Heart right ventricle (tissue), 16 donors: ENCODE measurements around the gene FOXN3. TPM values are rescaled to one million over a fixed set of nuclear protein-coding genes. Genes with fewer than 3 reads are reported as not detected.

Experiments used
- ATAC-seq, 8 donors: fragments of 200-7000 bp; cut with Tn5 transposase; one replicate each; pipeline ENCODE4 v1.9.1; 2020; ENCODE audit warnings: mild to moderate bottlenecking in 8 of 8, moderate library complexity in 8 of 8, moderate number of reproducible peaks in 1 of 8
- DNase-seq, 2 donors: peaks; one replicate each; pipeline ENCODE4 v3.0.0-alpha.2; 2020
- H3K27ac ChIP-seq, 10 donors: fragments of 200-600 bp; sonication (generic) in 2 of 10; one replicate each; pipeline versions ENCODE4 v1.5.0 to v1.8.0; 2020 to 2022; ENCODE audit warnings: mild to moderate bottlenecking in 3 of 10
- H3K27me3 ChIP-seq, 7 donors: fragments of 200-600 bp; one replicate each; pipeline ENCODE4 v1.8.0; 2021 to 2022; ENCODE audit warnings: mild to moderate bottlenecking in 2 of 7
- H3K36me3 ChIP-seq, 9 donors: fragments of 200-600 bp; sonication (generic) in 1 of 9; one replicate each; pipeline versions ENCODE4 v1.5.0 to v1.8.0; 2020 to 2022; ENCODE audit warnings: mild to moderate bottlenecking in 2 of 9
- H3K4me1 ChIP-seq, 9 donors: fragments of 200-600 bp; sonication (generic) in 1 of 9; one replicate each; pipeline versions ENCODE4 v1.5.0 to v1.8.0; 2020 to 2022; ENCODE audit warnings: mild to moderate bottlenecking in 4 of 9
- H3K4me3 ChIP-seq, 10 donors: fragments of 200-600 bp; sonication (generic) in 2 of 10; one replicate each; pipeline versions ENCODE4 v1.5.0 to v1.8.0; 2020 to 2022; ENCODE audit warnings: mild to moderate bottlenecking in 7 of 10, moderate library complexity in 2 of 10
- H3K9me3 ChIP-seq, 11 donors: fragments of 200-600 bp in 10 of 11; sonication (generic) in 2 of 11; one replicate each; pipeline versions ENCODE4 v1.5.0 to v1.8.0; 2013 to 2022; ENCODE audit warnings: mild to moderate bottlenecking in 2 of 11, control low read depth in 1 of 11, moderate library complexity in 1 of 11
- WGBS, 2 donors: extraction: QIAGEN DNeasy Blood & Tissue Kit; methylation state at CpG; one replicate each; pipeline ENCODE4 v1.1.7; 2013; ENCODE audit warnings: inconsistent platforms in 1 of 2; 5-methylcytosine and 5-hydroxymethylcytosine counted together
- intact Hi-C, 10 donors: fragments of 100-400 bp; cut with DNase I; formaldehyde crosslinking; loops; one replicate each; pipeline versions ENCODE4 v1.11.1 to v1.14.2; 2022
- polyA plus RNA-seq, 2 donors: library from polyadenylated mRNA; stranded (reverse); fragments of 200-250 nt; gene quantifications; one replicate each; pipeline ENCODE4 v1.2.3, GENCODE V29; 2013
- total RNA-seq, 10 donors: library from RNA; stranded (reverse); fragmentation: NEBNext Ultra II Directional in 3 of 10; extraction: Animal tissue kit (Norgen Biotek cat#: 25700) in 3 of 10; gene quantifications; one replicate each; pipeline versions ENCODE4 v1.2.1 to v1.2.4, GENCODE V29; 2021 to 2023
- TF ChIP-seq, protein P1 (sequence below), 9 donors: fragments of 200-600 bp; sonication (generic) in 2 of 9; IDR thresholded peaks; one replicate each; pipeline versions ENCODE4 v1.5.0 to v1.8.0; 2021 to 2022; ENCODE audit warnings: antibody characterized with exemption in 9 of 9, mild to moderate bottlenecking in 5 of 9, moderate library complexity in 1 of 9
- donor health status: Arrhythmogenic right ventricular cardiomyopathy.
- donor health status: ischemic (EF 13 %, LVEDD 7.1; RV severe dilation, severe dysfunction).
- donor health status: healthy with polysubstance abuse.
- donor health status: DM: no; HTN: yes; CAD: no.
- donor health status: DM: no; HTN: no; CAD: no.
- donor health status: ischemic (EF 25% LVEDD 6.9; RV normal size, moderate dysfunction).
- donor health status: ischemic (EF 25% LVEDD 5.7; RV mildly dilated, moderate dysfunction).
- donor health status: healthy.
- donor health status: DM: yes; HTN: yes; CAD: no.
- donor health status: Ischemic cardiomyopathy.
- donor health status: ischemic (EF 35%, LVEDD 5.7; RV mildly dilated, moderate dysfunction).
- donor health status: nonischemic (EF 11% LVEDD 7.7; RV severe dilation, severe dysfunction).
- donor health status: DM: yes; HTN: yes; CAD: no.
- donor health status: PGD.
- donor health status: ischemic (EF 29% LVEDD 5.4; RV normal size, mild dysfunction).
- donor health status: nonischemic (EF 23%, LVEDD 6.1; RV moderate dilation, normal function).

The FOXN3 gene
- total and polyA plus RNA-seq, 12 donors = 13.0 to 150 (median 107) TPM

DNA sequence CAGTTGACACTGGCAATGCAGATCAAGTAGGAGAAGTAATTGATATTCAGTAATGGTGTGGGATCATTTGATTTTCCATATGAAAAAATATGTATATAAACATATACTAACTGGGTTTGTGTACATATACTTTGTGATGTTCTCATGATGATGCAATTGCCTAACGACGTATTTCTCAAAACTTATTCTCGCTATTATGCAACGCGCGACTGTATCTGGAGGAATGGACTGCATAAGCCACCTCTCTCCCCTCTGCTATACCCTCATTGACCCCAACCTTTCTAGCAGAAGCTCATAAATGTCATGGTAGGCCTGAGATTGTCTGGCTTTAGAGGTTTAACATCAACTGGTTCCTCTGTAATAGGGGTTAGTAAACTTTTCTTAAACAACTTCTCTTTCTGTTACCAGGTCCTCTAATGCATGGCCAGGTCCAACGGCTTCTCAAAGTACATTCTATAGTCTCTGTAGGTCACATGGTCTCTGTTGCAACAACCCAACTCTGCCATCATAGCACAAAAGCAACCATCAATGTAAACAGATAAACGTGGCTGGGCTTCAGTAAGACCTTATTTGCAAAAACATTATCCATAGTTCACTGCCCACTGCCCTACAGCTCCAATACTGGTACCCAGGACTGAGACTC lies 59.3 kb downstream of the FOXN3 start:
- WGBS, 2 donors = 89 to 90% methylated on average over 8 of the region's 8 CpGs
- H3K36me3 ChIP-seq = peaks cover 0 to 11% (median 0%) of the 10 kb centered on the region in 9 donors
- no peaks in the 10 kb centered on the region for H3K9me3 ChIP-seq
- ATAC-seq = peak in 1 of 8 donors; percentile 19
- intact Hi-C loops = no loop called here
- TF ChIP-seq, protein P1, sequence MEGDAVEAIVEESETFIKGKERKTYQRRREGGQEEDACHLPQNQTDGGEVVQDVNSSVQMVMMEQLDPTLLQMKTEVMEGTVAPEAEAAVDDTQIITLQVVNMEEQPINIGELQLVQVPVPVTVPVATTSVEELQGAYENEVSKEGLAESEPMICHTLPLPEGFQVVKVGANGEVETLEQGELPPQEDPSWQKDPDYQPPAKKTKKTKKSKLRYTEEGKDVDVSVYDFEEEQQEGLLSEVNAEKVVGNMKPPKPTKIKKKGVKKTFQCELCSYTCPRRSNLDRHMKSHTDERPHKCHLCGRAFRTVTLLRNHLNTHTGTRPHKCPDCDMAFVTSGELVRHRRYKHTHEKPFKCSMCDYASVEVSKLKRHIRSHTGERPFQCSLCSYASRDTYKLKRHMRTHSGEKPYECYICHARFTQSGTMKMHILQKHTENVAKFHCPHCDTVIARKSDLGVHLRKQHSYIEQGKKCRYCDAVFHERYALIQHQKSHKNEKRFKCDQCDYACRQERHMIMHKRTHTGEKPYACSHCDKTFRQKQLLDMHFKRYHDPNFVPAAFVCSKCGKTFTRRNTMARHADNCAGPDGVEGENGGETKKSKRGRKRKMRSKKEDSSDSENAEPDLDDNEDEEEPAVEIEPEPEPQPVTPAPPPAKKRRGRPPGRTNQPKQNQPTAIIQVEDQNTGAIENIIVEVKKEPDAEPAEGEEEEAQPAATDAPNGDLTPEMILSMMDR (IDR thresholded peaks at IDR 0.05) = no peak
- DNase-seq = no peak
- H3K4me3 ChIP-seq = no peak overlapping the region
- peak overlapping the region in 1 of 10 donors; percentile 13 for H3K27ac ChIP-seq
- H3K27me3 ChIP-seq = no peaks in the 10 kb centered on the region
- H3K4me1 ChIP-seq = peaks cover 0 to 35% (median 20%) of the 10 kb centered on the region in 9 donors

DNA sequence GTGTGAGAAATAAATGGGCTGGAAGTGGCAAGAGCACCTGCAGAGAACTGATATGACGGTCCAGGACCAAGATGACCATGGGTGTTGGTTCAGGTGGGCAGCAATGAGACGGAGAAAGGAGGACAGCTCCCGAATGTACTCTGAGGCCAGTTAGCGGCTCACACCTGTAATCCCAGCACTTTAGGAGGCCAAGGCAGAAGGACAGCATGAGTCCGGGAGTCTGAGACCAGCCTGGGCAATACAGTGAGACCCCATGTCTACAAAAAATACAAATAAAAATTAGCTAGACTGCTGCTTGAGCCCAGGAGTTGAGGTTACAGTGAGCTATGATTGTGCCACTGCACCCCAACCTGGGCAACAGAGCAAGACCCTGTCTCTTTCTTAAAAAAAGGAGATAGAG lies 60.1 kb downstream of the FOXN3 start:
- TF ChIP-seq, protein P1 (IDR thresholded peaks at IDR 0.05) = no peak
- no peak for DNase-seq
- no peak for ATAC-seq
- WGBS, 2 donors = 85 to 88% methylated on average over 5 of the region's 5 CpGs
- Histone ChIP-seq H3K9me3 (no peaks in the 10 kb centered on the region), H3K4me3 (no peak overlapping the region), H3K27ac (peak overlapping the region in 3 of 10 donors; percentile 10 to 13 (median 11)), H3K27me3 (no peaks in the 10 kb centered on the region), H3K4me1 (peaks cover 0 to 43% (median 28%) of the 10 kb centered on the region in 9 donors), H3K36me3 (peaks cover 0 to 11% (median 0%) of the 10 kb centered on the region in 9 donors)
- intact Hi-C loops = no loop called here

DNA sequence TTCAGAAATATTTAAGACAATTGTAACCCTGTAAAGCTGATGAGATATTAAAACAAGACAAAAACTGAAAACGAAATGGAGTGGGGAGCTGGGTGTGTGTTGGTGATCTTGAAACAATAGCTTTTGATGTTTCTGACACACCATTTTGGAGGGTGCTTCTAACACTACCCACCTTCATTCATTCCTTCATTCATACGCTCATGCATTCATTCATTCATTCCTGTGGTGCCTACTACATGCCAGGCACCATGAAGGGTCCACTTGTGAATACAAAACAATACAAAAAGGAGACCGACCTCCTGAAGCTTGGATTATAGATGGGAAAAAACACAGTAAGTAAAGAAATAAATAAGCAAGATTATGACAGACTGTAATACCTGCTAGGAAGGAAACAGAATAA lies 60.5 kb downstream of the FOXN3 start:
- H3K4me1 ChIP-seq = peaks cover 4 to 48% (median 32%) of the 10 kb centered on the region in 9 donors
- WGBS, 2 donors = 83 to 87% methylated on average over 3 of the region's 3 CpGs
- no peaks in the 10 kb centered on the region for H3K27me3 ChIP-seq
- no peak overlapping the region for H3K4me3 ChIP-seq
- peak overlapping the region in 1 of 10 donors; percentile 11 for H3K27ac ChIP-seq
- ATAC-seq (no peak), DNase-seq (no peak)
- no peaks in the 10 kb centered on the region for H3K9me3 ChIP-seq
- H3K36me3 ChIP-seq = peaks cover 0 to 11% (median 0%) of the 10 kb centered on the region in 9 donors
- intact Hi-C loops = no loop called here
- TF ChIP-seq, protein P1 (IDR thresholded peaks at IDR 0.05) = no peak

DNA sequence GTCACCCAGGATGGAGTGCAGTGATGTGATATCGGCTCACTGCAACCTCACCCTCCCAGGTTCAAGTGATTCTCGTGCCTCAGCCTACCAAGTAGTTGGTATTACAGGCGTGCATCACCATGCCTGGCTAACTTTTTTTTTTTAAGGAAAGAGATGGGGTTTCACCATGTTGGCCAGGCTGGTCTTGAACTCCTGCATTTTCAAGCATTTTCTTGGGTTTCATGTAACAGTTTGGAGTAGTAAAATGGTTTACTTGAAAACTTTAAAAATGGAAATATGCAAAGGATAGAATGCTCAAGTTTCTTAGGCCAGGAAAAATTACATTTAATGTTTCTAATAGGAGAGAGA lies 63.3 kb downstream of the FOXN3 start:
- ATAC-seq (no peak), DNase-seq (no peak)
- WGBS, 2 donors = 92 to 95% methylated on average over 3 of the region's 3 CpGs
- H3K4me3 ChIP-seq = no peak overlapping the region
- TF ChIP-seq, protein P1 (IDR thresholded peaks at IDR 0.05) = no peak
- H3K4me1 ChIP-seq = peaks cover 10 to 54% (median 30%) of the 10 kb centered on the region in 9 donors
- H3K36me3 ChIP-seq = peaks cover 0 to 26% (median 5%) of the 10 kb centered on the region in 9 donors
- H3K27ac ChIP-seq = no peak overlapping the region
- H3K9me3 ChIP-seq = no peaks in the 10 kb centered on the region
- no peaks in the 10 kb centered on the region for H3K27me3 ChIP-seq
- intact Hi-C loops = no loop called here
